ENCODE measurements around the gene SLC39A2. TPM values are rescaled to one million over a fixed set of nuclear protein-coding genes. Genes with fewer than 3 reads are reported as not detected.

The SLC39A2 gene
- total and polyA plus RNA-seq, 9 of the 15 experiments (the other 6 are each of a cell fraction or from before 2014, with no cell fraction given) = 0.06 to 0.09 TPM; not detected in 7

DNA sequence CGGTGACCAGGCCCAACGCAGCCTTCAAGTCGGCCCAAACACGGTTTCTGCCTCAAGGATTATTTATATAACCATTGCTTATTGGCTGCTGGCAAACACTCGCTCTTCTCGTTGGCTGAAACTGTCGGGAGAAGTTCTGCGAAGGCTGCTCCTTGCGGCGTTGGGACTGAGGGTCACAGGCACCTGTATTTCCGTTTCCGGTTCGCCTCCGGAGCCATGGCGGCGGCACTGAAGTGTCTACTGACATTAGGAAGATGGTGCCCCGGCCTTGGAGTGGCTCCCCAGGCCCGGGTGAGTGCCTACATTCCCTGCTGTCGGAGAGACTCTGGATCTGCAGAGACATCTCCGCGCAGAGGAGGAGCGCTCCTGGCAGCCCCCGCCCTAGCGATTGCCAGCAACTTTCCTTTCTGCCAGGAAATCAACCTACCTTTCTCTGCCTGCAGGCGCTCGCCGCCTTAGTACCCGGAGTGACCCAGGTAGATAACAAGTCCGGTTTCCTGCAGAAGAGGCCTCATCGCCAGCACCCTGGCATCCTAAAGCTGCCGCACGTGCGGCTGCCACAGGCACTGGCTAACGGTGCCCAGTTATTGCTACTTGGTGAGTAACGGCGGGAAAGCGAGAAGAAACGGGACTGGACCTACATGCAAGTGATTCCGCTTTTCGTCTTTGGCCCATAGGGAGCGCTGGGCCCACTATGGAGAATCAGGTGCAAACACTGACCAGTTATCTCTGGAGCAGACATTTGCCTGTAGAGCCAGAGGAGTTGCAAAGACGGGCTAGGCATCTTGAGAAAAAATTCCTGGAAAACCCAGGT, 9.1 kb upstream of the SLC39A2 start, which contains the start of gene METTL17 (continued):
- TF ChIP-seq, protein P1, sequence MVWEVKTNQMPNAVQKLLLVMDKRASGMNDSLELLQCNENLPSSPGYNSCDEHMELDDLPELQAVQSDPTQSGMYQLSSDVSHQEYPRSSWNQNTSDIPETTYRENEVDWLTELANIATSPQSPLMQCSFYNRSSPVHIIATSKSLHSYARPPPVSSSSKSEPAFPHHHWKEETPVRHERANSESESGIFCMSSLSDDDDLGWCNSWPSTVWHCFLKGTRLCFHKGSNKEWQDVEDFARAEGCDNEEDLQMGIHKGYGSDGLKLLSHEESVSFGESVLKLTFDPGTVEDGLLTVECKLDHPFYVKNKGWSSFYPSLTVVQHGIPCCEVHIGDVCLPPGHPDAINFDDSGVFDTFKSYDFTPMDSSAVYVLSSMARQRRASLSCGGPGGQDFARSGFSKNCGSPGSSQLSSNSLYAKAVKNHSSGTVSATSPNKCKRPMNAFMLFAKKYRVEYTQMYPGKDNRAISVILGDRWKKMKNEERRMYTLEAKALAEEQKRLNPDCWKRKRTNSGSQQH (CRISPR knock-in tag; IDR thresholded peaks at IDR 0.05) = no peak
- peak; percentile 38 to 94 (median 88) for TF ChIP-seq YY1 (IDR thresholded peaks at IDR 0.05; ENCODE audit: borderline replicate concordance in 1 of 3, control insufficient read depth in 1 of 3, extremely low read depth in 1 of 3, insufficient read depth in 3 of 3, insufficient read length in 1 of 3, insufficient replicate concordance in 2 of 3, low read depth in 1 of 3, low read length in 2 of 3)
- no peak for TF ChIP-seq ID3 (CRISPR knock-in tag; IDR thresholded peaks at IDR 0.05)
- no peak for TF ChIP-seq ID3 (tag; IDR thresholded peaks at IDR 0.05)
- no peak for TF ChIP-seq LCOR (CRISPR knock-in tag; IDR thresholded peaks at IDR 0.05)
- TF ChIP-seq HMG20B (CRISPR knock-in tag; IDR thresholded peaks at IDR 0.05) = no peak
- TF ChIP-seq BCOR (IDR thresholded peaks at IDR 0.05) = no peak
- no peak for TF ChIP-seq WHSC1 (IDR thresholded peaks at IDR 0.05; ENCODE audit: low read length)
- TF ChIP-seq RAD51 (IDR thresholded peaks at IDR 0.05; ENCODE audit: borderline replicate concordance, low read depth) = no peak
- no peak for TF ChIP-seq ZNF778 (CRISPR knock-in tag; IDR thresholded peaks at IDR 0.05)
- TF ChIP-seq ZNF695 (CRISPR knock-in tag; IDR thresholded peaks at IDR 0.05) = no peak
- no peak for TF ChIP-seq CHCHD3 (CRISPR knock-in tag; IDR thresholded peaks at IDR 0.05)
- no peak for TF ChIP-seq BRF1 (IDR thresholded peaks at IDR 0.05; ENCODE audit: borderline replicate concordance, extremely low read depth, insufficient read length)
- TF ChIP-seq, protein P2, sequence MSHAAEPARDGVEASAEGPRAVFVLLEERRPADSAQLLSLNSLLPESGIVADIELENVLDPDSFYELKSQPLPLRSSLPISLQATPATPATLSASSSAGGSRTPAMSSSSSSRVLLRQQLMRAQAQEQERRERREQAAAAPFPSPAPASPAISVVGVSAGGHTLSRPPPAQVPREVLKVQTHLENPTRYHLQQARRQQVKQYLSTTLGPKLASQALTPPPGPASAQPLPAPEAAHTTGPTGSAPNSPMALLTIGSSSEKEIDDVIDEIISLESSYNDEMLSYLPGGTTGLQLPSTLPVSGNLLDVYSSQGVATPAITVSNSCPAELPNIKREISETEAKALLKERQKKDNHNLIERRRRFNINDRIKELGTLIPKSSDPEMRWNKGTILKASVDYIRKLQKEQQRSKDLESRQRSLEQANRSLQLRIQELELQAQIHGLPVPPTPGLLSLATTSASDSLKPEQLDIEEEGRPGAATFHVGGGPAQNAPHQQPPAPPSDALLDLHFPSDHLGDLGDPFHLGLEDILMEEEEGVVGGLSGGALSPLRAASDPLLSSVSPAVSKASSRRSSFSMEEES (CRISPR knock-in tag; IDR thresholded peaks at IDR 0.05) = no peak
- TF ChIP-seq ATF7 (IDR thresholded peaks at IDR 0.05) = peak; percentile 45; the same call in 1 of the 2 replicates
- TF ChIP-seq ZZZ3 (IDR thresholded peaks at IDR 0.05) = no peak
- peak; percentile 50; the same call in 1 of the 2 replicates for TF ChIP-seq TFAP4 (CRISPR knock-in tag; IDR thresholded peaks at IDR 0.05; ENCODE audit: borderline replicate concordance)
- peak; percentile 99 for TF ChIP-seq GABPA (tag; conservative IDR thresholded peaks at IDR 0.05; ENCODE audit: low read depth)
- peak; percentile 84 for TF ChIP-seq RBFOX2 (IDR thresholded peaks at IDR 0.05; ENCODE audit: low read depth, low read length)
- TF ChIP-seq CREB1 (IDR thresholded peaks at IDR 0.05) = peak; percentile 47; the same call in 1 of the 2 replicates
- TF ChIP-seq CREB1 (CRISPR knock-in tag; IDR thresholded peaks at IDR 0.05) = peak; percentile 24; the same call in 1 of the 2 replicates
- peak; percentile 74 for TF ChIP-seq KDM5B (IDR thresholded peaks at IDR 0.05; ENCODE audit: insufficient replicate concordance, low read depth, low read length)

All from K562 (cell line).